ENCODE results near the gene APOC4. TPM values are rescaled to one million over a fixed set of nuclear protein-coding genes. Genes with fewer than 3 reads are reported as not detected.
A peak's percentile ranks its signal among the peaks of the same experiment; 100 is the strongest.

APOC4 gene
- total RNA-seq, 1 experiment from 2014 or later: not detected

DNA sequence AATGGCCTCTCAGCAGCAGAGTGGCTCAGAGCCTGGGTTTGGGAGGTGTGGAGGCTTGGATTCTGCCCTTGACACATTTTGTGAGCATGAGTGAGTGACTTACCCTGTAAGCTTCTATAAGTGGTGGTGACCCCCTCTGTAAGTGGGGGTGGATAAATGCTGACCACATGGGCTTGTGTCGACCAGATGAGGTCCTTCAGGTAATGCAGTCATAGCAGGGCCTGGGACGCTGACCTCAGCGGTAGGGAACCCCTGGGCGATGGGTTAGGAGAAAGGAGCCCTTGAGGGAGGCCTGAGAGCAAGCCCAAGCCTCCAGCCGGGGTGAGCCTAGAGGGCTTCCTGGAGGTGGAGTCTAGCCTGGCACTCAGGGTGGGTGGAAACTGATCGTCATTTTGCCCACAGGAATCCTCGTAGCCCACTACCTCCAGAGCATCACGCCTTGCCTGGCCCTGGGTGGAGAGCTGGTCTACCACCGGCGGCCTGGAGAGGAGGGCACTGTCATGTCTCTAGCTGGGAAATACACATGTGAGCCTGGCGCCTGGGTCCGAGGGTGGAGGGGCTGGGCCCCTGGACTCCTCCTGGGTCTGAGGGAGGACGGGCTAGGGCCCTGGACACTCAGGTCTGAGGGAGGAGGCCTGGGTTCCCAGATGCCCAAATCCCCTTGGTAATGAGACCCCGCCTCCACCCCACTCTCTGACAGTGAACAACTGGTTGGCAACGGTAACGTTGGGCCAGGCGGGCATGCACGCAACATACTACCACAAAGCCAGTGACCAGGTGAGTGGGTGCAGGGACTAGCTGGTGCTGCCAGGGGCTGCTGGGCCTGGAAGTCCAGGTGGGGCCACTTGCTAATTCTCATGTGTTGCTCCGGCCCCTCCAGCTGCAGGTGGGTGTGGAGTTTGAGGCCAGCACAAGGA, 41.5 kb upstream of the APOC4 start:
- Histone ChIP-seq H3T11ph (ENCODE audit: low read length) (no peak overlapping the region), H3K4me2 (ENCODE audit: insufficient read depth, insufficient read length, low read length) (no peak overlapping the region), H4K91ac (ENCODE audit: insufficient read length, low read depth, low read length) (no peak overlapping the region), H3K23ac (ENCODE audit: insufficient read length, low read depth, low read length) (no peak overlapping the region), H3K14ac (ENCODE audit: insufficient read depth, low read length) (no peak overlapping the region), H2BK12ac (ENCODE audit: insufficient read length, low read depth, low read length) (no peak overlapping the region), H3K79me1 (ENCODE audit: insufficient read depth, low read depth, low read length, poor library complexity, severe bottlenecking) (no peaks in the 10 kb centered on the region), H3K9ac (ENCODE audit: extremely low read depth, insufficient read length, low read length) (no peak overlapping the region), H3K56ac (ENCODE audit: insufficient read length, low read depth, low read length) (no peak overlapping the region), H3K9me3 (ENCODE audit: control insufficient read depth, low read depth, low read length) (no peaks in the 10 kb centered on the region), H2BK5ac (ENCODE audit: insufficient read length, low read length) (no peak overlapping the region), H4K8ac (replicated peaks; ENCODE audit: insufficient read length, low read depth, low read length) (no peak overlapping the region), H3K23me2 (ENCODE audit: insufficient read length, low read depth, low read length, poor library complexity, severe bottlenecking) (no peaks in the 10 kb centered on the region), H3K79me2 (ENCODE audit: insufficient read depth, low read length) (no peaks in the 10 kb centered on the region), H2AK5ac (ENCODE audit: insufficient read length, low read length) (no peak overlapping the region), H2BK120ac (ENCODE audit: low read depth, low read length, poor library complexity, severe bottlenecking) (no peak overlapping the region), H3K27me3 (ENCODE audit: insufficient read depth, low read length) (no peaks in the 10 kb centered on the region), H2BK15ac (ENCODE audit: low read depth, low read length) (no peak overlapping the region), H4K20me1 (ENCODE audit: control insufficient read depth, insufficient read depth, insufficient read length) (no peaks in the 10 kb centered on the region), H3K4me1 (ENCODE audit: insufficient read depth, low read length) (no peaks in the 10 kb centered on the region), H3K27ac (ENCODE audit: insufficient read length, low read depth, low read length) (no peak overlapping the region), H3K18ac (ENCODE audit: insufficient read length, low read depth, low read length) (no peak overlapping the region), H3K4ac (ENCODE audit: low read depth, low read length) (no peak overlapping the region), H4K5ac (ENCODE audit: insufficient read length, low read depth, low read length) (no peak overlapping the region), H2AFZ (ENCODE audit: low read length) (no peak overlapping the region), H2BK20ac (ENCODE audit: low read depth, low read length, poor library complexity, severe bottlenecking) (no peak overlapping the region)
- Mint-ChIP-seq H3K36me3 (ENCODE audit: insufficient read depth in 1 of 3, low read depth in 3 of 3) (peaks cover 40 to 76% (median 59%) of the 10 kb centered on the region in 3 experiments; a peak in 6 of 7 replicates), H3K27me3 (ENCODE audit: low read depth) (no peaks in the 10 kb centered on the region; the same call in 1 of the 2 replicates), H3K9me3 (no peaks in the 10 kb centered on the region), H3K27ac (peak overlapping the region in 1 of 3 experiments; percentile 61; a peak in 1 of 7 replicates), H3K4me1 (peaks cover 8 to 14% of the 10 kb centered on the region in 2 experiments), H3K4me3 (no peak overlapping the region)
- DNase-seq: no peak
- no peak for TF ChIP-seq CTCF (conservative IDR thresholded peaks at IDR 0.05)
- no CpG with 5 or more reads among the region's 19 CpGs for WGBS (ENCODE audit: extremely low coverage, insufficient read length, low lambda C conversion rate)

All from H9 (cell line).